HK-2 (cell line): ENCODE results near the gene STRBP.

Source experiments
- DNase-seq: peaks from one replicate; pipeline ENCODE4 v3.0.0-alpha.2; 2018; ENCODE audit not compliant: unreplicated experiment

STRBP gene

DNA sequence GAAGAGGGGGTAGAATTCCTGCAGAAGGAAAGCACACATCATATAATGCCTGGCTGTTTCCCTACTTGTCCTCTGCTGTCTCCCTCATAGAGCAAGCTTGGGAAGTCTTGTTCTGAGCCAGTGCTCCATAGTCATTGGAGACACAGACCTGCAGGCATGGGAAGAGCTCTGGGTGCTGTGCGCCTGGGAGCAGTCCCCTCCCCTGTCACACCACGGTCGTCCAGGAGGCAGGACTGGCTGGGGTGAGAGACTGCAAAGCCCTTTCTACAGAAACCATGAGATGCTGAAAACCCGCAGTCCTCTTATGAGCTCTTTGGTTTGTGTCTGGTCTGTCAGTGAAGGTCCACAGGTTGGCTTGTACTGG lies 170.3 kb downstream of the STRBP start:
- no peak for DNase-seq

DNA sequence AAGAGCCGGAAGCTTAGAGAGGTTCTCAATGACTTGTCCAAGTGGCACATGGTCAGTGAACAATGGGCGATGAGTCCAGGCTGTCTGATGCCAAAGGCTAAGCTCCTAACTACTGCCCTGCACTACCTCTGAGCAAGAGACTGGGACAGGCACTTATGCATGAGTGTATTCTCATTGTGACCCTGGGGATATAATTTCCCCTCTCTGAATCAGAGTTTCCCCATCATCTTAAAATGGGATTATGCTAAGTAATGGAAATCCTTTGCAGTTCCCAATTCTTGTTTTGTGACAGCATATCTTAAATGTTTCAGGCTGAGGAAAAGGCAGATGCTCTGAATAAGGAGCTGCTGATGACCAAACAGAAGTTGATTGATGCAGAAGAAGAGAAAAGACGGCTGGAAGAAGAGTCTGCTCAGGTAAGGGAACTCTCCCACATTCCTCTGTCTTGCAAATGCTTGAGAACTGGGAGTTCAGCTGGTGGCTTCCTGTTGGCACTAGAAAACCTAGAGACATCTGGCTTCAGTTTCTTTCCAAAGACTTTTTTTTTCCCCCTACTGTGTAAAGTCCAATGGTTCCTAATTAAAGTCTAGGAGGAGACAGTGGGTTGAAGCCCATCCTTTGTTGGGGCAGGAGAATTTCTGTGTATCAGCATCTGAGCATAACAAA lies 170.8 kb downstream of the STRBP start:
- no peak for DNase-seq

- DNase-seq, result no peak
Observed at GRCh38 chr9:123096987-123097386, 171.4 kb downstream of the STRBP start.

GRCh38 chr9:123093141-123093540 lies 175.2 kb downstream of the STRBP start:
- no peak for DNase-seq

- DNase-seq, result no peak
Observed at GRCh38 chr9:123091459-123091858, 176.9 kb downstream of the STRBP start.

- DNase-seq, result no peak
Observed at GRCh38 chr9:123090956-123091355, 177.4 kb downstream of the STRBP start.

GRCh38 chr9:123090198-123090896 lies 178.0 kb downstream of the STRBP start:
- no peak for DNase-seq

DNA sequence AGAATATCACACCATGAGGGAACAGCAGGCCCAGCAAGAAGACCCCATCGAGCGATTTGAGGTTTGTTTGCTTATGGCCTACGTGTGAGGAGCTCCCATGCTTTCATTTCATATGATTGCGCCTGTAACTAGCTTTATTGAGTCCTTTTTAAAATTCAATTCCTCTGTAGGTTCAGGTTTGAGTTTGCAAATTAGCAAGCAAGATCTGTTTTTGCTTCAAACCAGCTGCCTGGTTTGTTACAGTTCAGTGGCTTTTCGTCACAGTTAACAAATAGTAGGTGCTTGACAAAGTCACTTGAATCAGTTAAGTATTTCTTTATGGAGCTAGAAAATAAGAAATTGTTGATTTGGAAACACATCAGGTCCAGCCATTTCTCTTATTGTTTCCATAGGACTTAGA lies 178.6 kb downstream of the STRBP start:
- no peak for DNase-seq

- DNase-seq, result no peak
Observed at GRCh38 chr9:123089040-123089439, 179.3 kb downstream of the STRBP start.

DNA sequence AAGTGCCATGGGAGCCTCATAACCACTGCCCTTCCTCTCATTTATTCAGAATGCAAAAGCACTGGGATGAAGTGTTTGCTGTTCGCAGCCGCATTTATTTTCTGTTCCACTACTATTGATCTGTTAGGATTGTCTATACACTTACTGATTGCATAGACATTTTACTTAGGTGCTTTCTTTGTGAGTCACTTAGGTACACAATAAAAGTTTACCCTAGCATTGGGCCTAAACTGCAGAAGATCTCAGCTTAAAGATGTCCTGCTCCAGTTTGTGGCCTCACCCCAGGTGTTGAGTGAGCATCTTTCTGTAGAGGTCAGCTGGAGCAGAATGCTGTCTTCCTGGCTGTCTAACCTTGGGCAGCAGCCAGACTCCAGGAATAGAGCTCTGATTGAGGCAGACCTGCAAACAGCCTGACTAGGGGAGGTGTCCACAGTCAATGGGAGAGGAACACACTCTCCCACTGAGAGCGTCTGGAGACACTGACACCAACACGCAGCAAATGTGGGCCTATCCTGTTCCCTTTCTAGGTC lies 181.0 kb downstream of the STRBP start:
- DNase-seq, result no peak

DNA sequence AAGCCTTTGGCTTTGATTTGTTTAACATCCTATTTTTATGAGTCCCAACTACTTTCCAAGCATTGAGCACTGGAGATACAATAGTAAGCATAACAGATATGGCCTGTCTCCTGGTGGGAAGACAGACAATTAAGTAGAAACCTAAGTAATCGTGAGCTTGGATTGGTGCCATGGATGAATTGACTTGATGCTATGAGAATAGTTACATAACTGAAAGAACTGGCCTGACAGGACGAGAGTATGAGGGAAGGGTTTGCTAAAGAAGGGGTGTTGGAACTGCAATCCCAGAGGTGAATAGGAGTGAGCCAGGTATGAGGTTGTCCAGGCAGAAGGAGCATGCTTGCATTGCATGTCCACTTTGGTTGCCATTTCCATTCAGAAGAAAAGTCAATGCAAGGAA lies 182.5 kb downstream of the STRBP start:
- no peak for DNase-seq

- DNase-seq, result no peak
Observed at GRCh38 chr9:123084256-123084655, 184.1 kb downstream of the STRBP start.

GRCh38 chr9:123083680-123084079 lies 184.7 kb downstream of the STRBP start:
- no peak for DNase-seq

GRCh38 chr9:123081824-123082223 lies 186.6 kb downstream of the STRBP start:
- DNase-seq, result no peak

- no peak for DNase-seq
Observed at GRCh38 chr9:123080444-123080843, 187.9 kb downstream of the STRBP start.

DNA sequence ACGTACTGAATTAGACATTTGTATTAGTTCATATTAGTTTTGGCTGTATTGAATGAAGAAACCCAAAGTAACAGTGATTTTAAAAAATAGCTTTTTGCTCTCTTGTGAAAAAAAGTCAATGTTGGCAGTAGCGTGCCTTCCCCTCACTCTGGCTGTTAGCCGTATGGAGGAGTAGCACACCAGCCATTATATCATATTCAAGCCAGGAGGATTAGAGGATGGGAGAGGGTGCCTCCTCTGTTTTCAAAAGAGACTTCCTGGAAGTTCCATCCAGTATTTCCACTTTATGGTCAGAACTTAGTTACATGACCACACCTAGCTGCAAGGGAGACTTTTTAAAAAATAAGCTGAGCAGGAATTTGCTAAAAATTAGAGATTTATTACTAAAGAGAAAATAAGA lies 193.8 kb downstream of the STRBP start:
- DNase-seq, result no peak

DNA sequence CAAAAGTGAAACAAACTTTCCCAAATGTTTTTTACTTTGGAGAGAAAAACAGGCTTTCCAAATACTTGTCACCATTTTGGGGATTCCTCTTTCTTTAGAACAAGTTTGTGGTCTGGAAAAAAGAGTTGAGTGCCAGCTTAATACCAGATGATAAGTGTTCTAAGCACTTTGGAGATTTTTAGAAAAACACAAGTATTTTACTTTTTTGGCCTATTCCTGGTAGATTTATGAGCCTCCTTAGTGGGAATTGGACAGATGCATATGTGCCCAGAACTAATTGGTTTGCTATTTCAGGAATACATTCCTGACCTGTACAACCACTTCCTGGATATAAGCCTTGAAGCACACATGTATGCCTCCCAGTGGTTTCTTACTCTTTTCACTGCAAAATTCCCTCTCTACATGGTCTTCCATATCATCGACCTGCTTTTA lies 194.4 kb downstream of the STRBP start:
- DNase-seq, result no peak

GRCh38 chr9:123073441-123073840 lies 194.9 kb downstream of the STRBP start:
- no peak for DNase-seq

DNA sequence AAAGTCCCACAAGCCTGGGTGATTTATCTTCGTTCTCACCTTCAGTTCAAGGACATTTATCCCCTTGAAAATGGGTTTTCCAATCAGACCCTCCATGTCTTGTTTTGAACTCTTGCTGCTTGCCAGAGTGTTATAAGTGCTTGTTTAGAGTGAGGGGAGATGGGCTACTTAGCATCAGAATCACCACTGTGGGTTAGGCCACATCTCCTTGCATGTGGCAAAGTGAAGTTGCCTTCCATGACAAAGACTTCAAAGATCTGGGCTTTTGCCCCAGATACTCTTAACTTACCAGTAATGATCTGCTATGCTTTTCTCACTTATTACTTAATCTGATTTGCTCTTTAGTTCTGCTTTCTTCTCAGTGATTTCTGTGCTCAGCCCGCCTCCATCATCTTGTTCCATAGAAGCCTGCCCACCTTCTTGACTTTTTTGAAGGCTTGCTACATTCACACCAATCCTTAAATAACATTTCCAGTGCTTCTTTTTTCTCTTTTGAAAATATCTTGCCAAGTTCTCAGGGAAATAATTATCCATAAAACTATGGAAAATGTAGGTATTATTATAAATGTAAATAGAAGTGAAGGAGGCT lies 195.9 kb downstream of the STRBP start:
- no peak for DNase-seq
